Activated naive CD8-positive, alpha-beta T cell treated with anti-CD3 and anti-CD28 coated beads, Interleukin-2, amount 50 U/mL, for 24 hours (primary cell): ENCODE data around the gene RAB18.
"Not testable (repeated sequence)": the region's sequence is repeated elsewhere in the genome, so short reads cannot be mapped to it uniquely, and the experiment has no call there.

Source experiments
- ATAC-seq: fragments of 150-1000 bp; cut with Tn5 transposase; one replicate; pipeline ENCODE4 v1.10.0; 2021
- DNase-seq: peaks from one replicate; pipeline ENCODE4 v3.0.0; 2021
- H3K27ac Mint-ChIP-seq: one replicate; pipeline ENCODE4 v1.8.0; 2021; ENCODE audit warnings: mild to moderate bottlenecking, mixed read lengths
- H3K27me3 Mint-ChIP-seq: one replicate; pipeline ENCODE4 v1.8.0; 2021; ENCODE audit warnings: mixed read lengths
- H3K36me3 Mint-ChIP-seq: one replicate; pipeline ENCODE4 v1.8.0; 2021; ENCODE audit warnings: low read depth, mixed read lengths
- H3K4me1 Mint-ChIP-seq: one replicate; pipeline ENCODE4 v1.8.0; 2021; ENCODE audit warnings: mixed read lengths
- H3K4me3 Mint-ChIP-seq: one replicate; pipeline ENCODE4 v1.8.0; 2021; ENCODE audit warnings: mild to moderate bottlenecking, moderate library complexity, mixed read lengths
- H3K9me3 Mint-ChIP-seq: one replicate; pipeline ENCODE4 v1.8.0; 2021; ENCODE audit warnings: mixed read lengths

The RAB18 gene

GRCh38 chr10:27547482-27547881, 43.4 kb downstream of the RAB18 start:
- Mint-ChIP-seq H3K4me3 (no peak overlapping the region), H3K36me3 (peaks cover 11% of the 10 kb centered on the region), H3K4me1 (peaks cover 8% of the 10 kb centered on the region), H3K27ac (no peak overlapping the region), H3K9me3 (no peaks in the 10 kb centered on the region), H3K27me3 (no peaks in the 10 kb centered on the region)
- DNase-seq = no peak
- ATAC-seq = no peak

- DNase-seq (no peak), ATAC-seq (no peak)
- Mint-ChIP-seq H3K9me3 (no peaks in the 10 kb centered on the region), H3K4me3 (no peak overlapping the region), H3K4me1 (no peaks in the 10 kb centered on the region), H3K27ac (no peak overlapping the region), H3K27me3 (no peaks in the 10 kb centered on the region), H3K36me3 (peaks cover under 1% of the 10 kb centered on the region)
These were observed 46.7 kb downstream of the RAB18 start for GRCh38 chr10:27550823-27551222.

GRCh38 chr10:27558612-27559020, 54.5 kb downstream of the RAB18 start:
- Mint-ChIP-seq H3K4me1 (no peaks in the 10 kb centered on the region), H3K27me3 (no peaks in the 10 kb centered on the region), H3K36me3 (no peaks in the 10 kb centered on the region), H3K9me3 (no peaks in the 10 kb centered on the region), H3K4me3 (no peak overlapping the region), H3K27ac (no peak overlapping the region)
- ATAC-seq = no peak
- peak; percentile 31 for DNase-seq

- no peaks in the 10 kb centered on the region for H3K27me3 Mint-ChIP-seq
- H3K36me3 Mint-ChIP-seq = no peaks in the 10 kb centered on the region
- H3K4me1 Mint-ChIP-seq = peaks cover 12% of the 10 kb centered on the region
- peaks cover 5% of the 10 kb centered on the region for H3K9me3 Mint-ChIP-seq
- DNase-seq (no peak), ATAC-seq (no peak)
- H3K27ac Mint-ChIP-seq = no peak overlapping the region
- H3K4me3 Mint-ChIP-seq = no peak overlapping the region
These were observed 57.2 kb downstream of the RAB18 start for GRCh38 chr10:27561334-27561733.

GRCh38 chr10:27564398-27564797, 60.3 kb downstream of the RAB18 start:
- Mint-ChIP-seq H3K36me3 (peaks cover 3% of the 10 kb centered on the region), H3K27ac (peak overlapping the region; percentile 47), H3K4me1 (peaks cover 23% of the 10 kb centered on the region), H3K4me3 (peak overlapping the region; percentile 23), H3K9me3 (peaks cover 7% of the 10 kb centered on the region), H3K27me3 (no peaks in the 10 kb centered on the region)
- ATAC-seq = peak; percentile 43
- DNase-seq = no peak

- H3K36me3 Mint-ChIP-seq = peaks cover 3% of the 10 kb centered on the region
- peaks cover 7% of the 10 kb centered on the region for H3K9me3 Mint-ChIP-seq
- no peak overlapping the region for H3K4me3 Mint-ChIP-seq
- ATAC-seq = no peak
- DNase-seq = no peak
- H3K27me3 Mint-ChIP-seq = no peaks in the 10 kb centered on the region
- H3K4me1 Mint-ChIP-seq = peaks cover 23% of the 10 kb centered on the region
- peak overlapping the region; percentile 47 for H3K27ac Mint-ChIP-seq
These were observed 60.8 kb downstream of the RAB18 start for GRCh38 chr10:27564880-27565279.

GRCh38 chr10:27568196-27569175, 64.4 kb downstream of the RAB18 start:
- peaks cover 23% of the 10 kb centered on the region for H3K4me1 Mint-ChIP-seq
- peaks cover 3% of the 10 kb centered on the region for H3K36me3 Mint-ChIP-seq
- no peaks in the 10 kb centered on the region for H3K27me3 Mint-ChIP-seq
- no peak for DNase-seq
- no peak for ATAC-seq
- H3K9me3 Mint-ChIP-seq = peaks cover 7% of the 10 kb centered on the region
- H3K27ac Mint-ChIP-seq = no peak overlapping the region
- H3K4me3 Mint-ChIP-seq = no peak overlapping the region

GRCh38 chr10:27569946-27570345, 65.8 kb downstream of the RAB18 start:
- no peak for ATAC-seq
- H3K27ac Mint-ChIP-seq = no peak overlapping the region
- H3K9me3 Mint-ChIP-seq = peaks cover 7% of the 10 kb centered on the region

GRCh38 chr10:27577038-27577437, 72.9 kb downstream of the RAB18 start:
- H3K9me3 Mint-ChIP-seq, DNase-seq, H3K27ac Mint-ChIP-seq, H3K4me3 Mint-ChIP-seq, H3K4me1 Mint-ChIP-seq, H3K36me3 Mint-ChIP-seq, ATAC-seq, H3K27me3 Mint-ChIP-seq: not testable (repeated sequence)

More at GRCh38 chr10:27569946-27570345, 65.8 kb downstream of the RAB18 start:
- H3K4me3 Mint-ChIP-seq = no peak overlapping the region
- peaks cover 3% of the 10 kb centered on the region for H3K36me3 Mint-ChIP-seq
- no peak for DNase-seq
- no peaks in the 10 kb centered on the region for H3K27me3 Mint-ChIP-seq
- peaks cover 13% of the 10 kb centered on the region for H3K4me1 Mint-ChIP-seq

GRCh38 chr10:27578316-27578715, 74.2 kb downstream of the RAB18 start:
- Mint-ChIP-seq H3K4me1 (no peaks in the 10 kb centered on the region), H3K9me3 (no peaks in the 10 kb centered on the region), H3K27me3 (no peaks in the 10 kb centered on the region), H3K27ac (no peak overlapping the region), H3K36me3 (no peaks in the 10 kb centered on the region), H3K4me3 (no peak overlapping the region)
- ATAC-seq (no peak), DNase-seq (no peak)

GRCh38 chr10:27581225-27581624, 77.1 kb downstream of the RAB18 start:
- Mint-ChIP-seq H3K36me3 (no peaks in the 10 kb centered on the region), H3K4me1 (no peaks in the 10 kb centered on the region), H3K4me3 (no peak overlapping the region), H3K27ac (no peak overlapping the region), H3K27me3 (peaks cover 2% of the 10 kb centered on the region), H3K9me3 (no peaks in the 10 kb centered on the region)
- ATAC-seq (no peak), DNase-seq (no peak)

GRCh38 chr10:27584302-27584701, 80.2 kb downstream of the RAB18 start:
- peaks cover 13% of the 10 kb centered on the region for H3K9me3 Mint-ChIP-seq
- no peak for DNase-seq
- no peaks in the 10 kb centered on the region for H3K4me1 Mint-ChIP-seq
- H3K27me3 Mint-ChIP-seq = peaks cover 11% of the 10 kb centered on the region
- no peak for ATAC-seq
- H3K27ac Mint-ChIP-seq = no peak overlapping the region
- H3K4me3 Mint-ChIP-seq = no peak overlapping the region
- no peaks in the 10 kb centered on the region for H3K36me3 Mint-ChIP-seq
